SU-DHL-6 (cell line): ENCODE results near the gene DSCAML1.

Experiments
- H2AFZ ChIP-seq: fragments of 200-600 bp; sonication (generic); 2 replicates; pipeline ENCODE4 v1.6.1; 2014; ENCODE audit warnings: low read depth, mild to moderate bottlenecking, moderate library complexity, mixed read lengths, antibody characterized with exemption, low read length; ENCODE audit not compliant: severe bottlenecking
- H3F3A ChIP-seq: fragments of 200-600 bp; shearing (Covaris generic); 2 replicates; pipeline ENCODE4 v1.6.0; 2016; ENCODE audit warnings: antibody characterized with exemption, mild to moderate bottlenecking; ENCODE audit not compliant: insufficient read depth
- H3K27ac ChIP-seq: fragments of 200-600 bp; sonication (generic); 2 replicates; pipeline ENCODE4 v1.5.1; 2016; ENCODE audit warnings: low read depth, mild to moderate bottlenecking, low read length, moderate library complexity, mixed read lengths
- H3K27me3 ChIP-seq: fragments of 200-600 bp; sonication (generic), shearing (Covaris generic); 2 replicates; pipeline ENCODE4 v1.6.0; 2014; ENCODE audit warnings: mild to moderate bottlenecking, low read length
- H3K36me3 ChIP-seq: fragments of 200-600 bp; sonication (generic); 2 replicates; pipeline ENCODE4 v1.6.1; 2014; ENCODE audit warnings: mild to moderate bottlenecking, low read length, mixed read lengths
- H3K4me2 ChIP-seq: fragments of 300-600, 200-600 bp; shearing (Covaris generic), sonication (generic); 2 replicates; pipeline ENCODE4 v1.6.0; 2014; ENCODE audit warnings: low read length, low read depth, mild to moderate bottlenecking; ENCODE audit not compliant: poor library complexity, severe bottlenecking
- H3K4me3 ChIP-seq: fragments of 200-600 bp; sonication (generic); 2 replicates; pipeline ENCODE4 v1.5.1; 2014; ENCODE audit warnings: antibody characterized with exemption, low read length, mild to moderate bottlenecking, mixed read lengths; ENCODE audit not compliant: insufficient read depth, poor library complexity, severe bottlenecking
- H3K79me2 ChIP-seq: fragments of 200-600 bp; sonication (generic); 2 replicates; pipeline ENCODE4 v1.6.1; 2014; ENCODE audit warnings: mild to moderate bottlenecking, low read length, moderate library complexity; ENCODE audit not compliant: insufficient read depth
- H3K9ac ChIP-seq: fragments of 200-600 bp; sonication (generic); 2 replicates; pipeline ENCODE4 v1.7.0; 2014; ENCODE audit warnings: mild to moderate bottlenecking, low read length
- H3K9me2 ChIP-seq: fragments of 200-600 bp; sonication (generic); replicated peaks from 2 replicates; pipeline ENCODE4 v1.6.1; 2014; ENCODE audit warnings: low read length; ENCODE audit not compliant: insufficient read depth
- H3K9me3 ChIP-seq: fragments of 200-600 bp; sonication (generic); 2 replicates; pipeline ENCODE4 v1.6.1; 2014; ENCODE audit warnings: low read length, mixed read lengths; ENCODE audit not compliant: insufficient read depth
- H4K20me1 ChIP-seq: fragments of 200-600 bp; sonication (generic); 2 replicates; pipeline ENCODE4 v1.6.1; 2014; ENCODE audit warnings: low read depth, mild to moderate bottlenecking, antibody characterized with exemption, low read length, moderate library complexity, mixed read lengths
- EZH2phosphoT487 ChIP-seq: fragments of 200-600 bp; sonication (generic), shearing (Covaris generic); conservative IDR thresholded peaks from 2 replicates; pipeline ENCODE4 v1.6.1; 2018; ENCODE audit warnings: mild to moderate bottlenecking, antibody characterized with exemption, low read length, moderate library complexity, mixed read lengths
- TF ChIP-seq, protein P1 (sequence below): fragments of 200-600 bp; sonication (generic); IDR thresholded peaks from one replicate; pipeline ENCODE4 v1.5.1; 2017; ENCODE audit warnings: antibody characterized with exemption, mild to moderate bottlenecking, low read length, moderate library complexity; ENCODE audit not compliant: insufficient read depth, poor library complexity, severe bottlenecking

The DSCAML1 gene

DNA sequence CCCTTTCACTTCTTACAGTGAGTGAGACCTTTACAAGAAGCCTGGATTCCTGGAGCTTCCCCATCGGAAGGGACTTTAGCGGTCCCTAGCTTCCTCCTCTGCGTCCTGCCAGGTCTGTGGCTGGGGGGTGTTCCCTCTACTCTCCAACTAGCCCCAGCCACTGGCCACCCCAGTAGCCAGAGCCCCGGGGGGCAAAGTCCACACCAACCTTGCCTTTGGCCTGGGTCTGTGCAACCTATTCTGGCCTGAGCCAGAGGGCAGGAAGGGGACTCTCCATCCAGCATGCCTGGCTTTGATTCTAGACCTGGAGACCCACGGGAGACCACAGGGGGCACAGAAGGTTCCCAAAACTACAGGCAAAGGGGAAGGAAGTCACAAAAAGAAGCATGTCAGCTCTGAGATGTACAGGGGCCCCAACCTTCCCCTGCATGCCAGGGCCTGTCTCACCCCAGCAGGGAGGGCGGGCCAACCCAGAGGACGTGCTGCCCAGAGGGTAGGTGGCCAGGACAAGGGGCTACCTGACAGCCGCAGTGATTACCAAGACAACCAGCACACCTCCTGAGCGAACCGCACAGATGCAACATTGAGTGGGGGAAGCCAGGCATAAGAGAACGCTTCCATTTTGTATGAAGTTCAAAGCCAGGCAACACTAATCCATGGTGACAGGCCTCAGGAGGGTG lies 52.4 kb downstream of the DSCAML1 start:
- Histone ChIP-seq H2AFZ (no peak overlapping the region), H3K9me2 (no peaks in the 10 kb centered on the region), H3K4me2 (no peak overlapping the region), H3K4me3 (no peak overlapping the region), H3K79me2 (no peaks in the 10 kb centered on the region), H3K27me3 (no peaks in the 10 kb centered on the region), H3F3A (no peaks in the 10 kb centered on the region), H3K9ac (no peak overlapping the region), H3K36me3 (no peaks in the 10 kb centered on the region), H4K20me1 (no peaks in the 10 kb centered on the region), H3K27ac (no peak overlapping the region), H3K9me3 (no peaks in the 10 kb centered on the region)
- TF ChIP-seq, protein P1, sequence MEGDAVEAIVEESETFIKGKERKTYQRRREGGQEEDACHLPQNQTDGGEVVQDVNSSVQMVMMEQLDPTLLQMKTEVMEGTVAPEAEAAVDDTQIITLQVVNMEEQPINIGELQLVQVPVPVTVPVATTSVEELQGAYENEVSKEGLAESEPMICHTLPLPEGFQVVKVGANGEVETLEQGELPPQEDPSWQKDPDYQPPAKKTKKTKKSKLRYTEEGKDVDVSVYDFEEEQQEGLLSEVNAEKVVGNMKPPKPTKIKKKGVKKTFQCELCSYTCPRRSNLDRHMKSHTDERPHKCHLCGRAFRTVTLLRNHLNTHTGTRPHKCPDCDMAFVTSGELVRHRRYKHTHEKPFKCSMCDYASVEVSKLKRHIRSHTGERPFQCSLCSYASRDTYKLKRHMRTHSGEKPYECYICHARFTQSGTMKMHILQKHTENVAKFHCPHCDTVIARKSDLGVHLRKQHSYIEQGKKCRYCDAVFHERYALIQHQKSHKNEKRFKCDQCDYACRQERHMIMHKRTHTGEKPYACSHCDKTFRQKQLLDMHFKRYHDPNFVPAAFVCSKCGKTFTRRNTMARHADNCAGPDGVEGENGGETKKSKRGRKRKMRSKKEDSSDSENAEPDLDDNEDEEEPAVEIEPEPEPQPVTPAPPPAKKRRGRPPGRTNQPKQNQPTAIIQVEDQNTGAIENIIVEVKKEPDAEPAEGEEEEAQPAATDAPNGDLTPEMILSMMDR: no peak
- TF ChIP-seq EZH2phosphoT487: no peak

DNA sequence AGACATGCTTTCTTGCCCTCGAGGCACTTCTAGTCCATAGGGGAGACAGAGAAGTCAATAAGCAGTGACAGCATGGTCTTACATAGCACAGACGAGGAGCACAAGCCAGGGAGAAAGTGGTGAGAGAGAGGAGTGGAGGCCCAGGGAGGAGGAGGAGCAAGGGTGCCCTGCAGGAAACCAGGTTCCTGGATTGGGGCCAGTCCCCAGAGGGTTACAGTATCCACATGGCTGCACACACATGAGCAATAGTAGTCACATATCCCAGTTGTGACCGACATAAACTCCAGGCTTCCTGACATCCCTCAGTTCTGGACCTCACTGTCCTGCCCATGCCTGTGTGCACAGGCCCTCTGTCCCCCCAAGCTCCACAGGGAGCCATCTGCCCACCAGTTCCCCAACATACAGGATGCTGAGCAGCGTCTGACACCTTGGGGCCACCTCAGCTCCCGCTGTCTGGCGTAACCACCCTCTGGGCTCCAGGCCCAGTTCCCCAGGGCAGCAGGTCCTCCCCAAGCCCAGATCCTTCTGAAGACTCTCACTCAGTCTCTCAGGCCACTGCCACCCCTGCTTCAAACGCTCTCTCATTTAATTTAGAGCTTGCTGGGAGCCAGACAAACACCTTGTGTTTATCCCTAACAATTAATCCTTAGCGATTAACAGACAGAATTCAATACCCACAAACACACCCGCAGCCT lies 53.7 kb downstream of the DSCAML1 start:
- Histone ChIP-seq H3K9me3 (no peaks in the 10 kb centered on the region), H3F3A (no peaks in the 10 kb centered on the region), H3K79me2 (no peaks in the 10 kb centered on the region), H2AFZ (no peak overlapping the region), H3K4me3 (no peak overlapping the region), H3K27me3 (no peaks in the 10 kb centered on the region), H4K20me1 (no peaks in the 10 kb centered on the region), H3K27ac (no peak overlapping the region), H3K4me2 (no peak overlapping the region), H3K9ac (no peak overlapping the region), H3K9me2 (no peaks in the 10 kb centered on the region), H3K36me3 (no peaks in the 10 kb centered on the region)
- no peak for TF ChIP-seq EZH2phosphoT487
- TF ChIP-seq, protein P1: no peak

DNA sequence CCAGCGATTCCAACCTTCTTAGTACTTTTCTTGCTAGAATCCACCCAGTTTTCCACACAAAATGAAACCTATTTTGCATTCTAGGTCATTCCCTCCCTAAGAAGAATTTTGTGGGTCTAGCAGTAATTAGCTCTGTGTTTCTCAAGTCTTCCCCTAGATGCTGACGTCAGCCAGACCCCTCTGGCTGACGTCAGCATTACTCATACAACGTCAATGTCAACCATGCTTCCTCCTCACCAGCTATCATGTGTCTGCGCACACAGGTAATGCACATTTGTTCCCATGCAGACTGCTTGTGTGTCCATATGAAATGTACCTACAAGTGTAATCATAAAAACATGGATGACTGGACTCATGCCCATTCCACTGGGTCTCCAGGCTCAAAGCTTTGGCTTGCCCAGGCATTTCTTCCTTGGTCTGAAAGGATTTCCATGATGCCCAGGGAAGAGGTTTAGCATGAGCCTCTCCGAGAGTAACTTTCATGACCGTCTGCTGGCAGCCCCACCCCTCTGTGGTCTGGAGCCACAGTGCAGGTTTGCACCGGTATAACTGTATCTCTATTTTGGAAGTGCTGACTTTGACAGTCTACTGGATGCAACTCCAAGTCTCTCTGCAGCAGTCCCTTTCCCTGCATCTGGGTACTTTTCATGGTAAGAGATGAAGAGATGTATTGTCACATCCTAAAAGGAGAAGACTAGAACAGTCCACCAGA lies 58.6 kb downstream of the DSCAML1 start:
- Histone ChIP-seq H4K20me1 (no peaks in the 10 kb centered on the region), H3K27ac (no peak overlapping the region), H2AFZ (no peak overlapping the region), H3K79me2 (no peaks in the 10 kb centered on the region), H3K4me2 (no peak overlapping the region), H3K27me3 (no peaks in the 10 kb centered on the region), H3K36me3 (no peaks in the 10 kb centered on the region), H3K9me3 (no peaks in the 10 kb centered on the region), H3K4me3 (no peak overlapping the region), H3K9ac (no peak overlapping the region), H3F3A (no peaks in the 10 kb centered on the region), H3K9me2 (no peaks in the 10 kb centered on the region)
- TF ChIP-seq, protein P1: no peak
- TF ChIP-seq EZH2phosphoT487: no peak
